NB4 (cell line): ENCODE measurements around the gene TCTN1.

Experiments used
- POLR2A ChIP-seq: IDR thresholded peaks from 2 replicates; pipeline ENCODE4 v1.6.1; 2011; ENCODE audit warnings: mild to moderate bottlenecking; ENCODE audit not compliant: insufficient read length; ENCODE audit errors: extremely low read depth
- TF ChIP-seq, protein P1 (sequence below): IDR thresholded peaks from one replicate; pipeline ENCODE4 v1.5.1; 2012; ENCODE audit warnings: low read depth, low read length
- TF ChIP-seq, protein P2 (sequence below): IDR thresholded peaks from 2 replicates; pipeline ENCODE4 v1.6.1; 2011; ENCODE audit warnings: low read depth, low read length

DNA sequence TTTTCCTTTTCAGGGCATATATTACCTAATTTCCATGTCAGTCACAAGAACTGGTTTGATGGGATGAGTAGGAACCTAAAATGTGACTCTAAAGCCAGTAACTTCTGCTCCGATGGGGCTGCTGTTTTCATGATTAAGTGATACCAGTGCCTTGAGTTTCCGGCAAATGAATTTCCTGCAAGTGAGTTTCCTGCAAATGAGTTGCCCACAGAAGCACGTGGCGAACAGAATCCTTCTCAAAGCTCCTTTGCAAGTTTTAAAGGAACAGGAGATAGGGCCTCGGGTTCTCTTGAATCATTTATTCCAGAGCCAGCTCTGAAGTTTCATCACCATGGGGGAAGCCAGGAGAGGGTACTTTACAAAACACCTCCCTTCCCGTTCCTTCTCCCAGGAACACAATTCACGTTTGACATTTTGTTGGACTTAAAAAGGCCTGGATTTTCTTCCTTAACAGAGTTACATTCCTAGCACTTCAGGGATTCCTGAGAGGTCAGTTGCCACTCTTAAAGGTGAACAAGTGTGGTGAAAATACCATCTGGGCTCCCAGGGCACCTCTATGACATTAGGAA, 28.6 kb upstream of the TCTN1 start:
- TF ChIP-seq, protein P1, sequence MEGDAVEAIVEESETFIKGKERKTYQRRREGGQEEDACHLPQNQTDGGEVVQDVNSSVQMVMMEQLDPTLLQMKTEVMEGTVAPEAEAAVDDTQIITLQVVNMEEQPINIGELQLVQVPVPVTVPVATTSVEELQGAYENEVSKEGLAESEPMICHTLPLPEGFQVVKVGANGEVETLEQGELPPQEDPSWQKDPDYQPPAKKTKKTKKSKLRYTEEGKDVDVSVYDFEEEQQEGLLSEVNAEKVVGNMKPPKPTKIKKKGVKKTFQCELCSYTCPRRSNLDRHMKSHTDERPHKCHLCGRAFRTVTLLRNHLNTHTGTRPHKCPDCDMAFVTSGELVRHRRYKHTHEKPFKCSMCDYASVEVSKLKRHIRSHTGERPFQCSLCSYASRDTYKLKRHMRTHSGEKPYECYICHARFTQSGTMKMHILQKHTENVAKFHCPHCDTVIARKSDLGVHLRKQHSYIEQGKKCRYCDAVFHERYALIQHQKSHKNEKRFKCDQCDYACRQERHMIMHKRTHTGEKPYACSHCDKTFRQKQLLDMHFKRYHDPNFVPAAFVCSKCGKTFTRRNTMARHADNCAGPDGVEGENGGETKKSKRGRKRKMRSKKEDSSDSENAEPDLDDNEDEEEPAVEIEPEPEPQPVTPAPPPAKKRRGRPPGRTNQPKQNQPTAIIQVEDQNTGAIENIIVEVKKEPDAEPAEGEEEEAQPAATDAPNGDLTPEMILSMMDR = no peak
- TF ChIP-seq, protein P2, sequence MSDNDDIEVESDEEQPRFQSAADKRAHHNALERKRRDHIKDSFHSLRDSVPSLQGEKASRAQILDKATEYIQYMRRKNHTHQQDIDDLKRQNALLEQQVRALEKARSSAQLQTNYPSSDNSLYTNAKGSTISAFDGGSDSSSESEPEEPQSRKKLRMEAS = 0 out of 2 replicates have a peak, but pooled peaks have one; percentile 13
- no peak for TF ChIP-seq POLR2A
